Measurements from ENCODE around the gene C17orf114.

C17orf114 gene

GRCh38 chr17:4790705-4791088 lies 11.4 kb downstream of the C17orf114 start:
- Mint-ChIP-seq H3K4me3 (peak overlapping the region; percentile 87), H3K9me3 (no peaks in the 10 kb centered on the region), H3K36me3 (ENCODE audit: low read depth) (no peaks in the 10 kb centered on the region), H3K27ac (peak overlapping the region; percentile 89), H3K27me3 (peaks cover 30% of the 10 kb centered on the region), H3K4me1 (peaks cover 32% of the 10 kb centered on the region)
- ChIA-PET CTCF (interaction anchor here (0.6 to 2.5 kb wide), 33 partner anchors 8 to 252 kb away, joined by 3 to 24 read pairs (median 6); partner anchors contain the start of genes ARRB2, C17orf107, C17orf114 and CAMTA2), POLR2A (interaction anchor here (0.7 to 2.8 kb wide), 24 partner anchors 9 to 648 kb away, joined by 3 to 33 read pairs (median 4); partner anchors contain the start of genes ARRB2, C17orf107, CYB5D2 and PELP1)
- no peak for DNase-seq

- peak overlapping the region; percentile 89 for H3K27ac Mint-ChIP-seq
- peaks cover 35% of the 10 kb centered on the region for H3K27me3 Mint-ChIP-seq
- H3K9me3 Mint-ChIP-seq: no peaks in the 10 kb centered on the region
- peak overlapping the region; percentile 87 for H3K4me3 Mint-ChIP-seq
- H3K36me3 Mint-ChIP-seq (ENCODE audit: low read depth): no peaks in the 10 kb centered on the region
- ChIA-PET CTCF (interaction anchor here (0.6 to 2.5 kb wide), 37 partner anchors 9 to 289 kb away, joined by 3 to 24 read pairs (median 5); partner anchors contain the start of genes ARRB2, C17orf107, C17orf114 and CAMTA2), POLR2A (interaction anchor here (0.6 to 2.8 kb wide), 29 partner anchors 9 to 647 kb away, joined by 3 to 33 read pairs (median 4); partner anchors contain the start of genes ARRB2, C17orf107, CYB5D2 and PELP1)
- peaks cover 34% of the 10 kb centered on the region for H3K4me1 Mint-ChIP-seq
- peak; percentile 85 for DNase-seq
These were observed 12.0 kb downstream of the C17orf114 start for GRCh38 chr17:4789951-4790704.

- CTCF ChIA-PET: interaction anchor here (0.7 to 2.5 kb wide), 29 partner anchors 9 to 290 kb away, joined by 3 to 24 read pairs (median 7); partner anchors contain the start of genes ARRB2, C17orf107, CAMTA2 and CHRNE
These were observed 12.5 kb downstream of the C17orf114 start for GRCh38 chr17:4789701-4789950.

GRCh38 chr17:4788807-4789700 lies 13.1 kb downstream of the C17orf114 start, which contains the start of gene GLTPD2:
Gene GLTPD2, plus strand, starts transcription at chr17:4788964. Its CDS starts 48 bp downstream, at chr17:4789012.
- H3K27ac Mint-ChIP-seq: peak within 1 kb of the TSS; percentile 45
- no peak for DNase-seq
- H3K36me3 Mint-ChIP-seq (ENCODE audit: low read depth): no peaks in the 10 kb centered on the region
- POLR2A ChIA-PET: interaction anchor here (0.7 to 2.8 kb wide), 16 partner anchors 11 to 646 kb away, joined by 3 to 33 read pairs (median 8); partner anchors contain the start of genes ARRB2, C17orf107, CYB5D2 and PELP1
- H3K4me3 Mint-ChIP-seq: peak within 1 kb of the TSS; percentile 48
- CTCF ChIA-PET: interaction anchor here (0.7 to 2.5 kb wide), 26 partner anchors 9 to 290 kb away, joined by 3 to 24 read pairs (median 6); partner anchors contain the start of genes ARRB2, C17orf107, CAMTA2 and MED11
- H3K4me1 Mint-ChIP-seq: peaks cover 37% of the 10 kb centered on the region
- H3K27me3 Mint-ChIP-seq: peaks cover 43% of the 10 kb centered on the region
- no peaks in the 10 kb centered on the region for H3K9me3 Mint-ChIP-seq

More at GRCh38 chr17:4789701-4789950, 12.5 kb downstream of the C17orf114 start:
- Mint-ChIP-seq H3K27ac (peak overlapping the region; percentile 45), H3K9me3 (no peaks in the 10 kb centered on the region), H3K27me3 (peaks cover 37% of the 10 kb centered on the region), H3K4me3 (peak overlapping the region; percentile 48), H3K4me1 (peaks cover 36% of the 10 kb centered on the region), H3K36me3 (ENCODE audit: low read depth) (no peaks in the 10 kb centered on the region)
- DNase-seq: no peak
- POLR2A ChIA-PET: interaction anchor here (0.7 to 2.8 kb wide), 24 partner anchors 9 to 647 kb away, joined by 3 to 33 read pairs (median 4); partner anchors contain the start of genes ARRB2, C17orf107, CYB5D2 and PELP1

- ChIA-PET CTCF (interaction anchor here (1.3 to 2.0 kb wide), 4 partner anchors 9 to 78 kb away, joined by 3 to 9 read pairs (median 6); partner anchors contain the start of genes ARRB2 and TM4SF5), POLR2A (interaction anchor here (2.8 kb wide), 1 partner anchor 12 kb away, joined by 12 read pairs; no protein-coding TSS in a partner anchor)
- Mint-ChIP-seq H3K36me3 (ENCODE audit: low read depth) (no peaks in the 10 kb centered on the region), H3K4me3 (peak overlapping the region; percentile 41), H3K27me3 (peaks cover 49% of the 10 kb centered on the region), H3K4me1 (peaks cover 37% of the 10 kb centered on the region), H3K9me3 (no peaks in the 10 kb centered on the region), H3K27ac (no peak overlapping the region)
- DNase-seq: no peak
These were observed 13.8 kb downstream of the C17orf114 start for GRCh38 chr17:4788159-4788806.

GRCh38 chr17:4786516-4786915 lies 15.6 kb downstream of the C17orf114 start:
- Mint-ChIP-seq H3K9me3 (no peaks in the 10 kb centered on the region), H3K4me1 (peaks cover 40% of the 10 kb centered on the region), H3K27ac (no peak overlapping the region), H3K36me3 (ENCODE audit: low read depth) (no peaks in the 10 kb centered on the region), H3K27me3 (peaks cover 56% of the 10 kb centered on the region), H3K4me3 (no peak overlapping the region)
- DNase-seq: no peak
- CTCF ChIA-PET: interaction anchor here (0.8 to 2.0 kb wide), 7 partner anchors 7 to 105 kb away, joined by 3 to 7 read pairs (median 3); partner anchors contain the start of genes ARRB2, MED11, PSMB6 and TM4SF5
- POLR2A ChIA-PET: interaction anchor here (1.0 to 1.7 kb wide), 6 partner anchors 9 to 75 kb away, joined by 3 to 7 read pairs (median 4); partner anchors contain the start of genes PLD2, PSMB6 and TM4SF5

GRCh38 chr17:4786106-4786511 lies 16.0 kb downstream of the C17orf114 start, which contains the start of gene VMO1:
Gene VMO1, minus strand, starts transcription at chr17:4786364. Its CDS starts 12 bp downstream, at chr17:4786352.
- POLR2A ChIA-PET: interaction anchor here (1.0 to 1.7 kb wide), 6 partner anchors 10 to 75 kb away, joined by 3 to 7 read pairs (median 4); partner anchors contain the start of genes PLD2, PSMB6 and TM4SF5
- H3K4me3 Mint-ChIP-seq: no peak within 1 kb of the TSS

GRCh38 chr17:4785311-4786105 lies 16.6 kb downstream of the C17orf114 start:
- CTCF ChIA-PET: interaction anchor here (2.0 kb wide), 1 partner anchor 75 kb away, joined by 7 read pairs; the partner anchor contains the start of gene ARRB2
- Mint-ChIP-seq H3K27ac (no peak overlapping the region), H3K4me3 (no peak overlapping the region)

More at GRCh38 chr17:4786106-4786511, 16.0 kb downstream of the C17orf114 start, which contains the start of gene VMO1:
- DNase-seq: no peak
- no peaks in the 10 kb centered on the region for H3K36me3 Mint-ChIP-seq (ENCODE audit: low read depth)
- no peak within 1 kb of the TSS for H3K27ac Mint-ChIP-seq
- peaks cover 56% of the 10 kb centered on the region for H3K27me3 Mint-ChIP-seq
- H3K9me3 Mint-ChIP-seq: no peaks in the 10 kb centered on the region
- H3K4me1 Mint-ChIP-seq: peaks cover 37% of the 10 kb centered on the region
- CTCF ChIA-PET: interaction anchor here (0.8 to 2.0 kb wide), 6 partner anchors 10 to 105 kb away, joined by 3 to 7 read pairs (median 3); partner anchors contain the start of genes ARRB2, MED11, PSMB6 and TM4SF5

GRCh38 chr17:4782652-4783051 lies 19.5 kb downstream of the C17orf114 start:
- POLR2A ChIA-PET: interaction anchor here (0.8 kb wide), 1 partner anchor 51 kb away, joined by 3 read pairs; no protein-coding TSS in a partner anchor
- CTCF ChIA-PET: interaction anchor here (0.7 to 1.4 kb wide), 2 partner anchors 72 to 102 kb away, joined by 3 to 7 read pairs; partner anchors contain the start of gene ARRB2
- H3K27me3 Mint-ChIP-seq: peaks cover 67% of the 10 kb centered on the region
- peak; percentile 32 for DNase-seq
- H3K27ac Mint-ChIP-seq: no peak overlapping the region
- no peaks in the 10 kb centered on the region for H3K9me3 Mint-ChIP-seq
- H3K4me3 Mint-ChIP-seq: no peak overlapping the region
- H3K36me3 Mint-ChIP-seq (ENCODE audit: low read depth): no peaks in the 10 kb centered on the region
- peaks cover 24% of the 10 kb centered on the region for H3K4me1 Mint-ChIP-seq

More at GRCh38 chr17:4785311-4786105, 16.6 kb downstream of the C17orf114 start:
- POLR2A ChIA-PET: interaction anchor here (1.0 to 1.7 kb wide), 4 partner anchors 13 to 113 kb away, joined by 3 to 6 read pairs (median 4); partner anchors contain the start of genes C17orf107, PLD2 and TM4SF5
- Mint-ChIP-seq H3K36me3 (ENCODE audit: low read depth) (no peaks in the 10 kb centered on the region), H3K9me3 (no peaks in the 10 kb centered on the region), H3K27me3 (peaks cover 59% of the 10 kb centered on the region), H3K4me1 (peaks cover 32% of the 10 kb centered on the region)
- DNase-seq: no peak

GRCh38 chr17:4780325-4780955 lies 21.7 kb downstream of the C17orf114 start:
- no peaks in the 10 kb centered on the region for H3K36me3 Mint-ChIP-seq (ENCODE audit: low read depth)
- peaks cover 8% of the 10 kb centered on the region for H3K4me1 Mint-ChIP-seq
- H3K27ac Mint-ChIP-seq: no peak overlapping the region
- ChIA-PET POLR2A (interaction anchor here (1.6 kb wide), 1 partner anchor 10 kb away, joined by 3 read pairs; no protein-coding TSS in a partner anchor), CTCF (interaction anchor here (2.1 to 3.6 kb wide), 2 partner anchors 7 to 9 kb away, joined by 7 to 17 read pairs; partner anchors contain the start of gene GLTPD2)
- H3K9me3 Mint-ChIP-seq: no peaks in the 10 kb centered on the region
- H3K4me3 Mint-ChIP-seq: no peak overlapping the region
- DNase-seq: no peak
- H3K27me3 Mint-ChIP-seq: peaks cover 50% of the 10 kb centered on the region

Measured in activated CD4-positive, alpha-beta memory T cell treated with anti-CD3 and anti-CD28 coated beads, Interleukin-2, amount 10 ng/mL, durations not matched to agents 7 days and 5 days (primary cell).